Epidermal melanocyte (primary cell): ENCODE data around the gene PDCD4.

ENCODE experiments used
- DNase-seq: peaks from one replicate; pipeline ENCODE4 v3.0.0; 2011; ENCODE audit warnings: low spot score; ENCODE audit not compliant: insufficient read length

Gene PDCD4

DNA sequence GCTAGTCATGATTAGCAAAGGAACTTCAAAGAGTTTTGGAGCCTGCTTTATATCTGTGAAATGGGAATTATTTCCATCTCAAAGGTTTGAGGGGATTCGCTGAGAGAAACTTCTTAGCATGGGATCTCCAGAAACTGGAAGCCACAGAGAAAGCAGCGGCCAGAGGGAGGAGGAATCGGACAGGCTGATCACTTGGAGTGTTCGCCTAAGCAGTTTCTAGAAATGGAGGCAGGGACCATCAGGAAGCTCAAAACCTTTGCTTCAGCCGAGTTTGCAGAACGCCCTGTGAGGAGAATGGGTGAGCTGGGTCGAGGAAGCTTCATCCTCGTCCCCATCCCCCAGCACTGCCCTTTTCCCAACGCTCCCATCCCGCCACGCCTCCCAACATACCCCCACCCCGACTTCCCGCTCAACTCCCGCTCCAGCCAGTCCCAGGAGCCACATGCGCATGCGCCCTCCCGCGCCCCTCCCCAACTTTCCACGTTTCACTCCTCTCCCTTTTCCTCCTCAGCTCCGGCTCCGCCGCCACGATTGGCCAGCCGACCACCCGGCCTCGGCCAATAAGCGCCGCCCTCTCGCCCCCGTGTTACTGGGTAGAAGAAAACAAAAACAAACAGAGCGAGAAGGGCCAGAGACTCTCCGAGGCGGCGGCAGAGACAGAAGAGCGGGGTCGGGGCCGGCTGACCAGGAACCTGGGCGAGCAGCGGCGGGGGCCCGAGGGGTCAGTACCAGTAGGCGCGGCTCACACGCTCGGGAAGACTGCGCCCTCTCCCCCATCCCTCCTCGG lies at the start of gene PDCD4:
TSS of gene PDCD4 (plus strand) at position 631 of the 787 bp plus-strand sequence. CDS start 4,100 bp downstream, outside the sequence.
- DNase-seq: peak; percentile 59

DNA sequence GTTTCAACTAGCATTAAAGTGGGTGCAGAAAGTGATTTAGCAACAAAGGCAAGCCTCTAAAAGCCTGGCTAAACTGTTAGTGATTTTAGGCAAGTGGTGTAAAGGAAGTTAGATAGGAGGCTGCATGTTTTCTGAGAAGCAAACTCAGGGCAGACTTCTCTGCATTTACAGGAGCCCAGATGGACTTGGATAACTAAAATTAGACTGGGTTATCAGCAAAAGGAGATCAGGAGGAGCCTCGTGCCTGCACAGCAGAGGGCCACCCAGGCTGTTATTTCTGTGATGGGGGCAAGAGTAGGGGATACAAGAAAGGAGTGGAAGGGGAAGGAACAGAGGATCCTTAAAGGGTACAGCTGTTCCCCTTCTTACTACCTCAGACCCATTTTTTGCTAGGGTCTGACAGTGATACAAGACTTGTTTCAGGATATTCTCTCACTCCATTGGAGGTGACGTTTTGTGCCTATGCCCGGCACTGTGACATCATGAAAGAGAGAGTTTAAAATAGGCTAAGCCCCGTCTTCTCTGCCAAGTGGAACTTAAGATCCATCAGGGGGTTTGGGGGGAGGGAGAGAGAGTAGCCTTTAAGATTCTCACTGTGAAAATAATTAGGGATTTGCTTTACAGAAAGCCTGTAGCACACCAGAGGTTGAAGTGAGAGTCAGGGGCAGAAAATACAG lies 49.6 kb upstream of the PDCD4 start:
- DNase-seq: no peak

DNA sequence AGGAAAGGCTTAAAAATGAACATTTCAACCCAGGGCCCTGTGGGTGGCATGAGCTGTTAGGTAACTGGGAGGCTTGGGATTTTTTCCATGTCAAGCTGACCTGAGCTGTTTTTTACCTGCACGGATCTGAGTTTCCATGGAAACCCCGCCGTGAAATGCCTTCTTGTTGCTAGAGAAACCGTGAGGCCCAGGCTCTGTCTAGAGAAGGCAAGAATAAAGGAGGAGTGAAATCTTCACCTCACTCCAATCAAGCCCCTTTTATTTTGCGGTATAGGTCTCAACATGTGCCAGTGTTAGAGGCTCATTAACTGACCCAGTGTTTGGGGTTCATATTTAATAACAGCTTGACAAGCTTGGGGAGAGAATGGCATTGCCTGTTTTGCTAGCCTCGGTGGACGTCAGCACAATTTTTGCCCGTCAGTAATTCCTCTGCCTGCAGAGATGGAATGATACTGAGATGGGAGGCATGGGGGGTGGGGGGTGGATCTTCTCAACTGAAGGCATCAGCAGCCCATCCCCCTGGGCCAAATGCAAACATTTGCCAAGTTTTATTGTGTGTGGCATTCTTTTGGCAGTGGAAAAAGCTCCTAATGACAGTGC lies 48.9 kb upstream of the PDCD4 start:
- no peak for DNase-seq

DNA sequence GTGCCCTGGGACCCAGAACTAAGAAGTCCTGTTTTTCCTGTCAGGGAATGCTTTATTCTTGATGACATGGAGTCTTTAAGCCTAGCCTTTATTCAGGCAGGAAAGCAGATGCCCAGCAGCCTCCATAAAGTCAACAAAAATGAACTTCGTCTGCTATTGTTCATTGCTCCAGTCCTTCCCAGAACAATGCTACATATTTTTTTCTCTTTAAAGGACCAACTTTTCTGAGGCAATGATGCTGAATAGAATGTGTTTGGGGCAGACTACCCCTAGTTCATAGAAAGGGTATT lies 47.6 kb upstream of the PDCD4 start:
- no peak for DNase-seq

DNA sequence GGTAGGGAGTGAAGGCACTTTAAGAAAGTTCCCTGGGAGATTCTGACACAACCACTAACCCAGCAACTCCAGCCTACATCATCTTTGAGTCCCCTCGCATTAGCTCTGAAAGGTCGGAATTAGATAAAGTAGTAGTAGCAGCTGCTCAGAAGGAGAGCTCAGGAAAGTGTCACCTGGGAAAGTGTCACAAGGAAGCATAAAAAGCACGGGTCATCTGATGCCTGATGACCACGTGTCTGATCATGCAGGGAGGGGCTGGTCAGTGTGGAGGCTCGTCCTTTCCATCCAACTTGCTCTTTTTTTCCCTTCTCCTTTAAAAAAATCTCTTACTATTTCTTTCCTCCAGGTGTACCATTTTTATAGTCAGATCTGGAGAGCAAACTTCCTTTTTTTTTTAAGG lies 47.1 kb upstream of the PDCD4 start:
- DNase-seq: no peak

DNA sequence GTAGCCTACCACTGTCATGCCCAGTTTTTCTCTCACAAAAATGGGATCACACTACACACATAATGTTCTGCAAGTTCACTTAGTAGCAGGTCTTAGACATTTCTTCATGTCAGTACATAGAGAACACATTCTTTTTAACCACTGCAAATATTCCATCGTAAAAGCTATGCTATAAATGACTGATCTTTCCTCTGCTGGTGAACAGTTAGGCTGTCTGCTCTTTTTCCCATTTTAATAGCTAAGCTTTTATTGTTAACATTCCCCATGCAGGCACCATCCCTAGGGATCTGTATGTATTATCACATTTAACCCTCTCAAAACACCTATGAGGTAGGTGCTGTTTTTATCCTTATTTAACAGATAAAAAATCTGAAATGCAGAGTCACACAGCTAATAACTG lies 46.2 kb upstream of the PDCD4 start:
- no peak for DNase-seq

DNA sequence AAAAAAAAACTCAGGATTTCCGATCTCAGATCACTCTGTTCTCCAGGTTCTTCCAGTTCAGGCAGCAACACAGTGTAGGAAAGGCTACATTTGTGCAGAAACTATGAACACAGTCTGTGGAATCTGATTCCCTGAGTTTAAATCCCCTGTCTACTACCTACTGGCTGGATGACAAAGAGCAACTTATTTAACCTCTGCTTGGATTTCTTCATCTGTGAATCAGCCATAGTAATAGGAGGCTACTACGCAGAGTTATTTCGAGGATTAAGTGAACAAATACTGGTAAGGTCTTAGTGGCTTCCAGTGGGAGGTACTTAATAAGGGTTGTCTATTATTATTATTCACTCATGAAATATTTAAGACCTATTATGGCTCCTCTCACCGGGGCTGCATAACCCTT lies 44.3 kb upstream of the PDCD4 start:
- no peak for DNase-seq

DNA sequence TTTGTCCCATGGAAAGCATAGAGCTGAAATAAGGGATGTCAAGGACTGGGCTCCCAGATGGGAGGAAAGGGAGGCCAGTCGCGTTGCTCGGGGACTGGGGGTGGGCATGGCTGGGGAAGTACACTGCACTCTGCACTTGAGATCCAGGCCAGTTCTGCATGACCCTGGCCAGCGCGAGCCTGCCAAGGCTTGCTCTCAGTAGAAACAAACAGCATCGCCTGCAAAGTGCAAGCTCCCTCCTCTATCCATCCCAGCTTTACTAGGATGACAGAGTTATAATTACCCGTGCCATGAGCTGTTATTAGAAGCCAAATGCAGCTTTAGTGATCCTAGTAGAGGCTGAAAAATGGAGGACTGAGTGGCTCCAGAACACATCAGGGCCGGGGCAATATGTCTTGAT lies 43.9 kb upstream of the PDCD4 start:
- DNase-seq: no peak

DNA sequence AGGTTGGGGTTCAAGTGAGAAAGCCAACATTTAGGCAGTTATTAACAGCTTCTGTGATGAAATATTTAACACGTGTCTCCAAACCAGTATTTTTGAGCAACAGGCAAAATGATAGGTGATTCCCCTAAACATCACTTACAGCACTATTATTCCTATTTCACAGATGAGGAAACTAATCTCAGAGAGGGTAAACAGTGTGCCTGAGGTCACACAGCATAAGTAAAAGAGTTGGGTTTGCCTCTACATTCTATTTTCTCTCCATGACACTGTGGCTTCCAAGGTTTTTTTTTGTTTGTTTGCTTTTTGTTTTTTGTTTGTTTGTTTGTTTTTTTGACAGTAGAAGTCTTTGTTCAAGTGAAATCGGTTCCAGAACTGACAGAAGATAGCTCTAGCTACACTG lies 43.2 kb upstream of the PDCD4 start:
- no peak for DNase-seq

DNA sequence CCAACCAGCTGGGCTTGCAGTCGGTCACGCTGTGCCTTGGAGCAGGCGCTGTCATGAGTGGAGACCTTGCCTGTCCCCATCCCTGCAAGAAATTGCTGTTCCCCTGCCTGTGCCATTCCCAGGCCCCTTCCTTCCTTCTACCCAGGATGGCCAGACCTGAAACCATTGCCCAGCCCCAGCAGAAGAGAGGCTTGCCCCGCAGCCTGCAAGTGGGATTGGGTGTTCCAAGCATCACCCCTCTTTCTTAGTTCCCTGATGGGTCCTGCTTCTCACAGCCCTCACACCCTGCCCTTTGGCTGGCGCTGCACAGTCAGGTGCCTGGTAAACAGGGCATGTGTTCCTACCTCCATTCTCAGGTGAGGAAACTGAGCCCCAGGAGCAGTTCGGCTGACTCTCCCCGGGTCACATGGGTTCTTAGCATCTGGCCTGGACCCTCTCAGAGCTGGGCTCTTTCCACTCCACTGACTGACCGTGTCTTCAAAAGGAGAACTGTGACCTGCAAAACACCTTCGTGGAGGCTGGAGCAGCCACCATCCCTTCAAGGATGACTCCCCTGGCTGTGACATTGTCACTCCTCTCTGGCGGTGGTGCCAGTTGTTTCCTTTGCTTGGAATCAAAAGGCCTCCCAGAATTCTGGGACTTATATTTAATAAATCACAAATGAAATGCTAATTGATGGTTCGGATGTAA lies 41.9 kb upstream of the PDCD4 start:
- DNase-seq: no peak

DNA sequence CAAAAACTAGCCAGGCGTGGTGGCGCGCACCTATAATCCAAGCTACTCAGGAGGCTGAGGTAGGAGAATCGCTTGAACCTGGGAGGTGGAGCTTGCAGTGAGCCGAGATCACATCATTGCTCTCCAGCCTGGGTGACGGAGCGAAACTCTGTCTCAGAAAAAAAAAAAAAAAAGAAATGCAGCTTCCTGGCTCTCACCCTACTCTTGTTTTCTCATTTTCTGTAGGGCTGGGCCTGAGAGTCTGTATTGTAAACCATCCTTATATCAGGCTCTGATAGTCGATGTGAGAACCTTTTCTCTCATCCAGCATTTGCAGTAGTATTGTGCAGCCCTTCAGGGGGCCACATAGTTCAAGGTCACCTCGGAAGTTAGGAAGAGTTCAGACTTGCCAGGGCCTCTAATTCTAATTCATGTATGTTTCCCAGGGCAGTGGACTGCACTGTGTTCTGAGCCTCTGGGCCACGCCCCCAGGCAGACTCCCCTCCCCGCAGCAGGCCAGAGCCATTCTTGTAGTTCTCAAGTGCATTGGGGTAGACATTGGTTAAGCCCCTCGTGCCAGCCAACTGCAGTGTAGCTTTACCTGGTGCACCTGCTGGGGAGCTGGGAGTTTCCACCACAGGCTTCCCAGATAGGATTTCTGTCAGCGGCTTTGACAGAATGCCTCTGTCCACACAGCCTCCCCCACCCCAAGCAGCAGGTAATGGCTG lies 38.3 kb upstream of the PDCD4 start:
- DNase-seq: no peak

DNA sequence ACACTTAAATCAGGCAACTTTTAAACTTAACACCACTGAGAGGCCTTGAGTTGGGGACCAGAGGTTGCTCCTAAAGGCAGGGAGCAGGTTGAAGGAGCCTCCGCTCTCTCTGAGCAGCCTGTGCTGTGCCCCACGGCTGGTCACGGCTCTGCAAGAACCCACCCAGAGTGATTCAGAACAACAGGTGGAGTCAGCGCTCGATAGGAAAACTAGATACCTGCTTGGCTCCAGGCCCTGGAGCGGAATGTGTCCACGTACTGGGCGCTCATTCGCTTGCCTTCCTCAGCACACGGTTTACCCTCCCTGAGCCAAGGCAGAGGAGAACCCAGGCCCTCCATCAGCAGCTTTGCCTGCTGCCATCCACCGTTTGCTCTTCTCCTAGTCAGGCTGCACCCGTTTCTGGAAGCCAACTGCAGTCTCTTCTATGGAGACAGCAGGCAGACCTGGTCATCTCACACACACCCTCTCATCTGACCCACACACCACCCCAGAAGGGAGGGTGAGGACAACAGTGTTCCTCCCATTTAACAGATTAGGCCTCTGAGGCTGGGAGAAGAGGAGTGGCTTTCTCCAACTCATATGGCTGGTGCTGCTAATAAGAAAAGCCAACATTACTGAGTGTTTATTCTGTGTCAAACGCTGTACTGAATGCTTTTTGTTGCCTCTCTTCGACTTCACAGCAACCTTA lies 37.6 kb upstream of the PDCD4 start:
- no peak for DNase-seq

DNA sequence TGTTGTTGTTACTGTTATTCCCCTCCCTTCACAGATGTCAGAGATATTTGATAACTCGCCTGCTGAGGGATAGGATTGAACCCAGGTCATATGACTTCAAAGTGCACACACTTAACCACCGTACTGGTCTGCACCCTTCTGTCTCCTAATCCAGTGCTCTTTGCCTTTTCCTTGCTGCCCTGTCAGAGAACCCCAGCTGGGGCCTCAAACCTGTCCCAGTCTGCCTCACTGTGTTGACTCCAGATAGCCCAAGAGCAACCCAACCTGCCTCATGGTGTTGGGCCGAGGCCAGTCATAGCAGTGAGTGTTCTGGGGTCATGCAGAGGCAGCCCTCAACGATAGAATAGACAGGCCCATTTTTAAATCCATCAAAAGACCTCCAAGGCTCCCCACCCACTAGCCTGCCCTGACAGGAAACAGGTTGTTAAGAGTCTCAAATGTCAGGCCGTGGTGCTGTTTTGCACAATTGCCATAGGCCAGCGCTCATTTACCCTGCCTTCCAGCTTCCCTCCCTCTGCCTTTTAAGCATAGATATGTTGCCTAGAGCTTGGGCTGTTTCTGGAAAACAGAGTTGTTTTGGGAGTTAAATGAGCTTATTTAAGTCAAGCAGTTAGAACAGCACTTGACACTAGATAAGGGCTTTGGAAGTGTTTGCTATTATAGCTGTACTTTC lies 37.0 kb upstream of the PDCD4 start:
- DNase-seq: no peak

DNA sequence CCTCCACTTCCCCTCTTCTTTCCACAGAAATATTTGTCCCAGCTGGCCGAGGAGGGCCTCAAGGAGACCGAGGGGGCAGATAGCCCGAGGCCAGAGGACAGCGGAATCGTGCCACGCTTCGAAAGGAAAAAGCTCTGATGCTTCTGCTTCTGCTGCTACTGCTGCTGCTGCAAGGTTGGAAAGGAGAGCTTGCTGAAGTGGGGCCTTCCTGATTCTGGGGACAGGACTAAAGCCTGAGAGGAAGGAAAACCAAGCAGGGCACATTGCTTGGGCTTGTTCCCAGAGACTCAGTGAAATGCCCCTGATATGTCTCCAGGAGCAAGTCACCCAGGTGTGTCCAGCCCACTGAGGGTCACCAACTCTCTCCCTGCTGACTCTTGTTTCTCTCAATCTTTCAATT lies 35.9 kb upstream of the PDCD4 start:
- DNase-seq: no peak

DNA sequence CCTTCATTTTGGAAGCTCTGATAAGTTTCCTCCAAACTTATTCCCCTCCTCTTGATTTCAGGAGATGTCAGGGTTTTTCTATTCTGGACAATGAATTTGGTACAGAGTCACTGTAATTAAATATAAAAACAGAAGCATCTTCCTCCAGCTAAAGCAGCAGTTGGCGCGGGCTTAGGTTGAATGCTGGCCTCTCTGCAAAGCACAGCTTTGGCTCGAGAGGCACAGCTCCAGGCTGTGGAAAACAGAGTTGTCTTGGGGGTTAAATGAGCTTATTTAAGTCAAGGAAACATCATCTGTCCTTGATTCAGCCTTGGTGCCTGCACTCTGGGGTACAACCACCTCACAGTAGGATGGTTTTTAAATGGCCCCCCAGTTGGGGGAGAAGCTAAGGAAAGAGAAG lies 35.0 kb upstream of the PDCD4 start:
- no peak for DNase-seq

DNA sequence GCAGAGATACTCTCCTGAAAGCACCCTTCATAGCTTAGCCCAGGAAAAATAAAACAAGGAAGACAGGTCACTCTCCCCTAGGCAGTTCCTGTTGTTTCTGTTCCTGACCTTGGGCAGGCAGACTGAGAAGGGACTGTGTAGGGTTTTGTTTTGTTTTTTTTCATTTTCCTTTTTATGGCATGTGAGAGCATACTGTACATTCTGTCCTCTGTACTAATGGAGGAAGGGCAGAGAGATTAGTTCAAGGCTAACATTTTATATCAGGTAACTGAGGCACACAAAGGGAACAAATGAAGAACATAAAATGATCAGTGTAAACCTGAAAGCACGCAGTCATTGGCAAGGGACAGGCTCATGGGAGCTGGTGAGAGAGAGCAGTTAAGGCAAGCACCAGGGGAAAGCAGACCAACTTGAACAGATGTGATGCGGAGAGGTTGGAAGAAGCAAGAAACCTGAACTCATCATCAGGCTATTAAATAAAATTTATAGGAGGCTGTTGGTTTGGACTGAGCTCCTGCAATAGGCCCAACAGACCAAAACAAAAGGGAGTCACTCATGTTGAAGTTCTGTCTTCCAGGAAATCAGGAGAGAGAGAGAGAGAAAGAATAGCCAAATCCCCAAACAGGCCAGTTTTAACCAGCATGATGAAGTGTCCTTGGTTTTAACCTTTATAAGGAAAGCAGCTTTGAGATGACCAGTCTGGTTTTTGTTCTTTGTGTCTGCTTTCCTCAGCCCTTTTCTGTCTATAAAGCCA lies 34.1 kb upstream of the PDCD4 start:
- no peak for DNase-seq

DNA sequence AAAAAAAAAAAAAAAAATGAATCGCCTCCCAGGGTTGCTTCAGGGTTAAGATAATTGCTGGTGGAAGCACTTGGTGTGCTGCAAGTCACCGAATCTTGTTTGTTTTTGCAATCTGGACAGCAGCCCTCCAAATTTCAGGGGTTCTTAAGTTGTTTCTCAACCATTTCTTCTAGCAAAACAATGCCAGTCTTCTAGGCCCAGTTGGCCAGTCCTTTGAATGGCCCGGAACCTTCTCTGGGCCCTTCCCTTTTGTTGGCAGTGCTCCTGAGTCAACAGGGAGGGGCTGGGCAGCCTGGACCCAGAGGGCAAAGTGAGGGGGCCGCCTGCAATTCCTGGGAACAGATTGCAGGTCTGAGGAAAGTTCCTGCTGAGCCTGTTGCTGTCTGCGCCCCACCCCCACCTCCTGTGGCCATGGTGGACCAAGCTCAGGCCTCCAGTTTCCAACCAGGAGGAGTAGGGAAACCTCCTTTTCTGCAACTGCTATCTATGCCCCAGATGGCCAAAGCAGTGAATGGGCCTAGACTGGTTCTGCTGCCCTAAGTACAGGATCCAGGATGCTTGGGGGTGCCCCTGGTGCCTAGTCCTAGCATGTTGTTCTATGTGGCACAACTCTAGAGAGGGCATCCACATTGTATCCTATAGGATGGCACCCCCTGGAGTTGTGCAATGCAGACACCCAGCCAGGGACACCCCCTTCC lies 31.4 kb upstream of the PDCD4 start:
- DNase-seq: no peak

DNA sequence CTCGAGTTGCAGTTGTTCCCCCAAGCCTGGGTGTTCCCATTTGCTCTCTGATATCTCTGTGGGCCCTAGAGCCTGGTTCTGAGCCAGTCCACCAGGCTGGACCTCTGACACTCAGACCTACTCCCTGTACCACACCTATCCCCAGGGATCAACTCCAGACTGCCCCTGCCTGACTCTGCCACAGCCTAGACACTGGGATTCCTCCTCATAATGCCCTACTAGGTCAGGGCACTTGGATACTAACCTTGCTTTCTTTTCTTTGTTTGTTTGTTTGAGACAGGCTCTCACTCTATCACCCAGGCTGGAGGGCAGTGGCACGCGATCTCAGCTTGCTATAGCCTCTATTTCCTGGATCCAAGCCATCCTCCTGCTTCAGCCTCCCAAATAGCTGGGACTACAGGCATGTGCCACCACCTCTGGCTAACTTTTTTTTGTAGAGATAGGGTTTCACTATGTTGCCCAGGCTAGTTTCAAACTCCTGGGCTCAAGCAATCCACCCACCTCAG lies 30.8 kb upstream of the PDCD4 start:
- DNase-seq: no peak

DNA sequence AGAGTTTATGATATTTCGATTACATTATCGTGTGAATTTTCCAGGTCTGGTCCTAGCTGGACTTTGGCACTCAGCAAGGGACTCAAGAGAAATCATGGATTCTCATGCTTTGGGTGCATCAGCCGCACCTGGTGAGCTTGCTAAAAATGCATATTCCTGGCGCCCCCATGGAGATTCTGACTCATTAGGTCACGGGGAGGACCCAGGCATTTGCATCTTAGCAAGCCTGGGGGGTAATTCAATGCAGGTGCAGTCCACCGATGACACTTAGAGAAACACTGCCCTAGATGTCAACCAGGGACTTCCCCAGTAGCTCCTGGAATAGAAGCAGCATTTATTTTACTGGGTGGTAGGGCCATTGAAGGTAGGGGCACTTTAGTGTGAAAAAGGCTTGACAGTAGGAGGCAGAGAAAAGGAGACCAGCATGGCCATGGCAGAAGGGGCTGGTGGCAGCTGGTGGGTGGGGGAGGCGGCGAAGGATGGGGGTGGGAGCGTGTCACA lies 29.9 kb upstream of the PDCD4 start:
- DNase-seq: no peak
